Stimulated activated CD8-positive, alpha-beta memory T cell treated with anti-CD3 and anti-CD28 coated beads, Interleukin-12 subunit alpha, Interleukin-12 subunit beta, amount 100 ng/mL, for 4 hours (primary cell): ENCODE data around the gene ONECUT2.

Source experiments
- DNase-seq: peaks from one replicate; pipeline ENCODE4 v3.0.0-alpha.2; 2020; ENCODE audit warnings: low read depth

The ONECUT2 gene

DNA sequence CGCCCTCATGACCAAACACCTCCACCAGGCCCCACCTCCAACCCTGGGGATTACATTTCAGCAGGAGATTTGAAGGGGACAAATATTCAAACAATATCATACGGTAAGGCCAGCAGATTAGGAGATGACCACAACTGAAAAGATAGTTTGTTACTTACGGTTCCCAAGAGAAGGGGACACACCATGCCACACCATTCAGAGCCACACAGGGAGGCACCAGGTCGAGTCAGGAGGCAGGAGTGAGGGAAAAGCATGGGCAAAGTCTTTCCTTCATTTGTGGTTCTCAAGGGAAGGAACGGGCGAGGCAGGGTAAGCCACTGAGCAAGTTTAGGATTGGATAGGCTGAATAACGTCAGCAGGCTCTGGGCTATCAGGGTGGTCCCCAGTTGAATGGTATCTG lies 94.0 kb downstream of the ONECUT2 start:
- DNase-seq = no peak

DNA sequence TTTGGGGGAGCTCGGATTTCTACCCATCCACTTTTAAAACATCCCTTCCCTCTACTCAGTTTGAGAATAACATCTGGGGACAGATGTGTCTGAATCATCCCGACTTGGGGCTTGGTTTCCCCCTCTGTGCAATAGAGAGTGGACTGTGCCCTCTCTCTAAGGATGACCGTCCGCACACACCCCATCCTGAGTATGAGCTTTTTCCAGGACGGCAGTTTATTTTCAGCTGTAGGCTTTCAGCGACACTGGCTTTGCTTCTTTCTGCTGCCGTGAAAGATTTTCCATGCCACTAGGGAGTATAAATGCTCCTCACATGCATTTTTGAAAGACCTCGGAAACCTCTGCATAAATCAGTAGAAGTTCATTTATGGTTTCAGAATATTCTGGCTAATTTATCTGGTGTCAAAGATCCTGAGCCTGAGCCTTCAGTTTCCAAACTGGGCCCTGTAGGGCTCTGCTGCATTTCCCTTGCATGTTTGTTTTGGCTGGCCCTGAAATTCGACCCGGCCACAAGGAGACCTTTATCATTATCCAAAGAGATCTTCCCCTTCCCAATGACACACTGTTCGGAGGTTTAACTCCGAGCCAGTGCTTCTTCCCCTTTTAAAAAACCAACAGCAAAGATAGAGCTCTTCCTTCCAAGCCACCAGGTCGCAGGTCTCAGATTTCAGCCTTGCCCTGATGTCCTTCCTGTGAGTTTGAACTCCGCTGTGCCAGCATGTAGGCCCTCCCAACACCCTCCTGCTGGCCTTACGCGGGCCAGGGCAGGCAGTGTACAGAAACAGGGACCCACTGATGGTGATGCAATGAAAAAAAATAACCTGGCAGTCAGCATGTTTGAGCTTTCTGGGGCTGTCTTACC lies 98.1 kb downstream of the ONECUT2 start:
- DNase-seq = no peak

DNA sequence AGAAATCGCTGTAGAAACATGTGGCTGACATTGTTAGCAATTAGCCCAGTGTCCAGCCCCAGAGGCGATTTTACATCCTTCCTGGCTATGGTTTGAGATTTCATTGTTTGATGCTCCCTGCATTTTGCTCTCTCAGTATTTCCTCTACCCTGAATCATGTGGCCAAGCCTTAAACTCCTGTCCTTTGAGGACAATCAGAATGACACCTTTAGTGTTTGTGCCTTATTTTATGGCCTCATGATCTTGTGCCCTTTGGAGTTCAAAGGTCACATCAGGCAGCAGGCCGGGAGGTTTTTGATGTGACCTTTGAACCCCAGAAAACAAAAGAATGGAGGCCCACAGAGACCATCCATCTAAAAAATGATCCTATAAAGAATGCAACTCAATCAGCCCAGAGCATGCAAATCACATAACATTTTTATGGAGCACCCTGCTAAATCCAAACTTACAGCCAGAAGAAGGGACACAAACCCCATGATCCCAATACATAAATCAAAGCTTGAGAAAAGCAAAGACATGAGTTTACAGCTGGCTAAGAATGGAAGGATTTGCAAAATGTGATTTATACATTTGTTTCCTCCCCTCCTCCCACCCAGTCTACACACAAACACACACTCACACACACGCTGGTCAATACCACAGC lies 98.8 kb downstream of the ONECUT2 start:
- no peak for DNase-seq

DNA sequence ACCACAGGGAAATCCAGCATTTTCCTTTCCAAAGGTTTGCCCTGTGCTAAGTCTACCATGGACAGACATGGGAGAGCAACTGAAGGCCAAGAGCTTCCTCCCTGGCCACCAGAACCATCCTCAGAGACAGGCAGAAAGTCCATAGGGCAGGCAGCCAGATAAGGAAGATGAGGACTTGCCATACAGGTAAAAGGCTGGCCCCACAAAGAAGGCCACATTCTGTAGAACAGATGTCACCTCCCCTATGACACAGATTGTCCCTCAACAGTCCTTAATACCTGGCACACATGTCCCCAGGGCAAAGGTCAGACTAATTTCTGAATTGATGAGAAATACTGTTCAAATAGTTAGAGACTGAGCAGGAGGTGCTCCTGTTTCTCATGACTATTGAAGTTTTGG lies 99.3 kb downstream of the ONECUT2 start:
- no peak for DNase-seq

DNA sequence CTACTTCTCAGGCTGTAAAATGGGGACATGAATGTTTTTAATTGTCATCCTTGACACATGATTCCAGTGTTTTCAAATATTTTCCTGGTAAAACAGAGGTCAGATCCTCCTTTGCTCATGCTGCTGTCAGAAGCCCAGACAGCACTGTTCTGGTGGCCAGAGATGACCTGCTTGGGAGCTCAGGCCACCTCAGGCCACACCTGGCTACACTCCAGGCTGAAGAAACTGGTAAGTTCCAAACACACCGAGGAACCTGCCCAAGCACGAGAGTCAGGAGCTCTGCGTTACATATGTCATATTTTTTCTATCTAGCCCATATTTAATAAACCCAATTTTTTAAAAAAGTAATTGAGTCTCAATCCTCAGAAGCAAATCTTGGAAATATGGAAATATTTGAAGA lies 103.4 kb downstream of the ONECUT2 start:
- no peak for DNase-seq

DNA sequence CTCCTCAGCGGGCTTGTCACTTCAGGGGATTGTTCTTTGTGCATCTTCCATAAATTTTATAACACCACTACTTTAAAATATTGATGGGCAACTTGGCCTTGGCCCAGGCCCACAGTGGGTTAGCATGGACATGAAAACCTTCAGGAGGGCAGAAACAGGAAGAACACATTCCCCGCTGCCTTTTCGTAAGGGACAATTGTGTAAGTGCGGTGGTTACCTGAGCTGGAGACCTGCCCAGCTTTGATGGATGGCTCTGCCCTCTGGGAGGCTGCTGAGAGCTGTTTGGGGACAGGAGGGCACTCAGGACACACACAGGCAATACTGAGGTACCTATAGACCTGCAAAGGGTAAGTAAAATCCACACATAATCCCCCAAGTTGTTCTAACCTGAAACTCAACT lies 104.5 kb downstream of the ONECUT2 start:
- no peak for DNase-seq
